Measurements from ENCODE around the gene KIAA1671.

GRCh38 chr22:25032066-25032465 is 79.5 kb downstream of the KIAA1671 start:
- TF ChIP-seq GATA3 (IDR thresholded peaks at IDR 0.05; ENCODE audit: low read depth, low read length): no peak
- no peak for TF ChIP-seq GATA2 (IDR thresholded peaks at IDR 0.05; ENCODE audit: low read depth, low read length)
